Left renal pelvis (tissue), 4 donors: ENCODE data around the gene PDGFD. TPM values are rescaled to one million over a fixed set of nuclear protein-coding genes. Genes with fewer than 3 reads are reported as not detected.
"Not testable (repeated sequence)": the region's sequence is repeated elsewhere in the genome, so short reads cannot be mapped to it uniquely, and the experiment has no call there.

Experiments used
- DNase-seq, 4 donors: peaks; one replicate each; pipeline ENCODE4 v3.0.0-alpha.2; 2013; ENCODE audit warnings: low read depth in 4 of 4, low spot score in 3 of 4
- polyA plus RNA-seq, 4 donors: library from polyadenylated mRNA; unstranded; fragments of 120-200 nt; gene quantifications; one replicate each; pipeline ENCODE4 v1.2.1, GENCODE V29; 2013; ENCODE audit not compliant: insufficient read length in 4 of 4

The PDGFD gene
- polyA plus RNA-seq, 4 donors, result 20.7 to 84.9 (median 36.6) TPM

GRCh38 chr11:104058680-104059079 is 105.3 kb downstream of the PDGFD start:
- DNase-seq, result no peak

DNA sequence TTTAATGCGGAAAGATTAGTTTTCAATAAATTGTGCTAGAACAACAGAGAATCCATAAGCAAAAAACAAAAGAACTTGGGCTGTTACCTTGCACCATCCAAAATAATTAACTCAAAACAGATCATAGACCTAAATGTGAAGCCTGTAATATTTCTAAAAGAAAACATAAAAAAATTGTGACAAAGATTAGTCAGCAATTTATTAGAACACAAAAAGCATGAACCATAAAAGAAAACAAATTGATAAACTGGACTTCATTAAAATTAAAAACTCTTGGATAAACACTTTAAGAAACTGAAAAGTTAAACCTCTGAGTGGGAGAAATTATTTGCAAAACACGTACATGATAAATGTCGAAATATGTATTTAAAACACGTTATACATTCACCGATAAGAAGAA is 106.0 kb downstream of the PDGFD start:
- no peak for DNase-seq

DNA sequence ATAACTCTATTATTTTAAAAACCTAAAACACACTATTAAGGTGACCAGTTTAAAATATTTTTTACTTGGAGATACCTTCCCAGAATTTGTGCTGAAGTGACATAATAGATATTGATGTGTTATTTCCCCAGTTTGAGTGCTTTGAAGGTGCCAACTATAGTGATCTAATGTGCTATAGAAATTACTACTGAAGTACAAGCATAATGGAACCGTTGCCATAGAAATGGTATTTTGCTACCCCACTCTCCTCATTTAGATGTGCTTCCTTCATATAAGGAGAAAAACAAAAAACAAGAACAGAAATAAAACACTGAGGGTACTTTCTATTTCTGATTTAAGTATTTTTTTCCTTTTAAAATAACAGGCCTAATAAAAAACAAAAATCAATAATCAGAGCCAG is 108.4 kb downstream of the PDGFD start:
- DNase-seq, result no peak

DNA sequence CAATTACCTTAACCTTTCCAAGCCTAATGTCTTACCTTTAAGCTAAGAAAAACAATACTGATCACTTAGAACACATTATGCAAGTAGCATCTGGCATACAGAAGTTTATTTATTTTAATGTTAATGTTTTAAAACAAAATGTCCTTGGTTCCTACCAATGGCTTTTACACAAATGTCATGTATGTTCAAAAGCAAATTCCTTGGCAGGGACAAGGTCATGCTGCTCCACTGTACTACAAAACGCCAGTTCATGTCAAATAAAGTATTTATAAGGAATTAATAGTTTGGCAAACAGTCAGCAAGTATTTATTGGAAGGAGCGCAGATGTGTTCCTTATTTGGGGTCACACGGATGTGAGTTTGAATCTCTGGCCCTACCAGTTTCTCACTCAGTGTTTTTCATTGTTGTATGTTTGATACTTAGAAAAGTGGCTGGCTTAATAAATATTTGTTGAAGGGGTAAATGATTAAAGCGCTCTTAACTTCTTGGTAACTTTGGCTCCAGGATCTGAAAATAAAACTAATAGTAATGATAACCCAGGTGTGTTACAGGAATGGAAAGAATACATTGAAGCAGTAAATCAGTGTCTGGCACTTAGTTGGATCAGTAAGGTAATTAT is 108.9 kb downstream of the PDGFD start:
- DNase-seq, result no peak

DNA sequence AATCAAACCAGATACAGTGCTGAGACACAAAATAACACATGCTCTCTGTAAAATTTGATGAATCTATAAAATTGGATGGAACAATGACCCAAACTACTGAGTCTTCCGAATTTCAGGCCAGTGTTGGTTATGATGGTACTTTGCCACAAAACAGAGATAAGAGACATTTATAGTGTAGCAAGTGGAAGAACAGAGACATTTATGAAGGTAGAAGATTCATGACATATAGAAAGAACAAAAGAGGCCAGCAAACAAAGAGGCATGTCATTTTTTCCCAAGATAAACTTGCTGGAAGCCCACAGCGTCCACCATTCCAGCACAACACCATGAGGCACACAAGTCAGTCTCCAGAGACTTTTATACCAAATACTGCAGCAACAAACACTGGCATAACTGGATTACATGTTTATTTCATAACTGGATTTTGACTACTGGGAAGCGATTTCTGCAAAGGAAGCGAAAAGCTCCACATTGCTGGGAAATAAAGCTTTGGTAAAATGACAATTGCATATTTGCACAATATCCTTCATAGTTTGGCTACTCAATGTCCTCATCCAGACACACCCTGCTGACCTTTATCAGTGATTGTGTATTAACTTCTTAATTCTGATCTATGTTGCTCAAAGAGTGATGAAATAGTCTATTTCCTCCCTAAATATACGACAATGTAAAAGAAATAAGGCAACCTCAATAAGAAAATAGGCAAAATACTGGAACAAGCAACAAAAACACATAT is 110.0 kb downstream of the PDGFD start:
- no peak for DNase-seq

GRCh38 chr11:104051778-104052177 is 112.2 kb downstream of the PDGFD start:
- no peak for DNase-seq

- no peak for DNase-seq
Measured at GRCh38 chr11:104049116-104049515, 114.8 kb downstream of the PDGFD start.

GRCh38 chr11:104046858-104047257 is 117.1 kb downstream of the PDGFD start:
- not testable (repeated sequence) for DNase-seq

DNA sequence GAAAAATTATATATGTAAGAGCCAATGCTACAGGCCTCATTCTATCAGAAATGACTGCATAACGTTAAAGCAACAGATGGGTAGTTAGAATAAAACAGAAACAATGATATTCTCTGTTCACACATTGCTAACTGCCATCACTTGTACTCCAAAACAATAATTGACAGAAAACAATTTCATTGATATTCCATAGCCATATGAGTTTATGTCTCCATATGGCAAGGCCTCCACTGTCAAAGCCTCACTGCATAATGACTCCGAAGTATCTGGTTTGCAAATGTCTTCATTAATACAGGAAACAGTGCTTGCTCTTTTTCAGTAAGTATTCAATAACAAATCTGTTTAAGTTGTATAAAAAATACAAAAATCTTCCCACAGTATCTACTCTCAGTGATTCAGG is 117.6 kb downstream of the PDGFD start:
- DNase-seq, result no peak

- no peak for DNase-seq
Measured at GRCh38 chr11:104043678-104044239, 120.2 kb downstream of the PDGFD start.

- no peak for DNase-seq
Measured at GRCh38 chr11:104043142-104043541, 120.8 kb downstream of the PDGFD start.

GRCh38 chr11:104041792-104042191 is 122.2 kb downstream of the PDGFD start:
- DNase-seq, result no peak

GRCh38 chr11:104036995-104037394 is 127.0 kb downstream of the PDGFD start:
- no peak for DNase-seq

- no peak for DNase-seq
Measured at GRCh38 chr11:104036588-104036987, 127.4 kb downstream of the PDGFD start, which contains the start of gene DDI1. TSS of gene DDI1 (plus strand) at chr11:104036640. CDS start at chr11:104036823, 183 bp downstream.

GRCh38 chr11:104033561-104033960 is 130.4 kb downstream of the PDGFD start:
- no peak for DNase-seq

- DNase-seq, result no peak
Measured at GRCh38 chr11:104033134-104033533, 130.8 kb downstream of the PDGFD start.

DNA sequence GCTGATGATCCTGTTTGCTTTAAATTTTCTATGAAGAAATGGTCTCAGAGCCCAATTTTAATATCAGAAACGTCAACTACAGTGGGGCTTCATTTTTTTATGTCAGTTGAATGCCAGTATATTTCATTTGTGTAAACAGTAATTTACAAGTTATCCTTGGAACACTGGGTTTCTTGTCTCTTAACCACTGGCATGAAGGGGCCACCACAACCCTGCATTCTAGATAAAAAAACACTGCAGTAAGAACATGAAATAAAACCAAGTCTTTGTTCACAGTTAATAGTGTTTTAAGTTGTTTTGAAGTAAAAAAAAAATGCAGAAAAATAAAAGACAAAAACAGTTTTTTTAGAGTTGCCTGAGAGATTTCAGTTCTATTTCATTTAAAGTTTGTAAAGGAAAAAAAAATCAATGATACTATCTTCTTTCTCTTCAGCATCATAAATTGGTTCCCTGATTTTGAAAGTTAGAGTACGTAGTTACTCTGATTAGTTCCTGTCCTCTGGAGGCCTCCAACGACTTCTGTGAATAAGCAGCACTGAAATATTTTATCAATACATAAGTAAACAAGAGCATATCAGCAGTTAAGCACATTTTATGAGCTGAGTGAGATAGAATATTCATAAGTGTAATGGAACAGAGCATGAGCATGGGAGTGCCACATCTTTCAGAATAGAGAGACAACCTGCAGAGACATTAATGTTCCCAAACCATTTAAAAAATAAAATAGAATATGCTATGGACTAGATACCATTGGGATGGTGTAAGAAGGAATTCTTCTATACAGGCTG is 135.3 kb downstream of the PDGFD start:
- no peak for DNase-seq

GRCh38 chr11:104024572-104024971 is 139.4 kb downstream of the PDGFD start:
- DNase-seq, result no peak

DNA sequence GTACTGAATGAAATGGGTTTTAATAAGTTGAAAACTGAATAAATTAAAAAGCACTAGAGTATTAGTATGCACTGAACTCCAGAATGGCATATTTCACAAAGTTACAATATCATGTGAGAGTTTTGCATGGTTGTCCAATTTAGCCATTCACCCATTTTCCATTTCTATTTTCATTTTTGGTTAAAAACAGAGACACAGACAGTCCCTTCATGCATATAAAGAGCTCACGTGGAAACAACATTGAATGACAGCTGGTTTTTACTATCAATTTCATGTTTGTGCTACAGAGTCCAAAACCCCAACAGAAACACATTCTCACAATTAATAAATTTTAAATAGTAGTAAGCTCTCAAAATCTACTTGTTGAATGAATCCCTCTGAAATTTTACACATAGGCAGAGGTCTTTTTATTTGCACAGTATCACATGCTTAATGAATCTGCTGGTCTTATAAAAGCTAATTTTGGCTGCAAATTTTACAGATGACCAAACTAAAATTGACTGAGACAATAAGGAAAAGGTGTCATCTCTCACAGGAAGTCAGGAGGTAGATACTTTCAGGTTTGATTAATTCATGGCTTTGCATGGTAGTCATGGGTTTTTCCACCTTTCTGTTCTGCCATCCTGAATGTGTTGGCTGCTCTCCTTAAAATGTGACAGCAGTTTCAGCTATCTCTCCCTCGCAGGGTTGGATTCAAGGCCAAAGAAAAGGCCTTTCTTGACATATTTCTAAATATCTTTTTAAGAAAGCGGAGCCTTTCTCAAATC is 148.1 kb downstream of the PDGFD start:
- no peak for DNase-seq

GRCh38 chr11:104011044-104011443 is 152.9 kb downstream of the PDGFD start:
- DNase-seq, result no peak
